HEK293 (cell line): Measurements from ENCODE around the gene GPR18.

Source experiments
- CTCF ChIA-PET: fragments of 350-600 bp; formaldehyde crosslinking; extraction: SDS; loops from one replicate; lab custom pipeline; 2021; ENCODE audit warnings: antibody characterized with exemption; lab: Yijun Ruan, JAX
- POLR2A ChIA-PET: fragments of 300-600 bp; formaldehyde crosslinking; extraction: SDS; loops from one replicate; lab custom pipeline; 2020; ENCODE audit warnings: antibody characterized with exemption, inconsistent platforms; lab: Yijun Ruan, JAX
- H3K27ac ChIP-seq: fragments of 200-500 bp; sonication (Bioruptor generic); 2 replicates; pipeline ENCODE4 v1.5.1; 2014; ENCODE audit warnings: low read depth, low read length, control low read depth, inconsistent platforms; ENCODE audit errors: extremely low read depth
- H3K36me3 ChIP-seq, 2 experiments: fragments of 200-500 bp in 1 of 2; sonication (Bioruptor generic) in 1 of 2; 1 replicate in 1 of 2; 2 replicates in 1 of 2; pipeline ENCODE4 v1.5.1; 2014 to 2017; ENCODE audit warnings: inconsistent platforms in 2 of 2, low read length in 2 of 2; ENCODE audit not compliant: control insufficient read depth in 2 of 2, insufficient read depth in 1 of 2
- H3K4me1 ChIP-seq: fragments of 200-500 bp; sonication (Bioruptor generic); 2 replicates; pipeline ENCODE4 v1.5.1; 2014; ENCODE audit warnings: mild to moderate bottlenecking, low read length, inconsistent platforms; ENCODE audit not compliant: control insufficient read depth, insufficient read depth
- H3K4me3 ChIP-seq: 2 replicates; pipeline ENCODE4 v1.5.1; 2011; ENCODE audit warnings: low read depth, mild to moderate bottlenecking, control low read depth, low read length, moderate library complexity
- H3K9me3 ChIP-seq: fragments of 200-500 bp; sonication (Bioruptor generic); 2 replicates; pipeline ENCODE4 v1.5.1; 2014; ENCODE audit warnings: low read depth, low read length, inconsistent platforms; ENCODE audit not compliant: control insufficient read depth, insufficient read depth
- GLI2 ChIP-seq: fragments of 450-650 bp; formaldehyde crosslinking; IDR thresholded peaks from 2 replicates; pipeline ENCODE4; 2017; ENCODE audit warnings: missing biosample characterization, missing genetic modification characterization, low read depth, borderline replicate concordance
- HIC1 ChIP-seq: fragments of 450-650 bp; formaldehyde crosslinking; IDR thresholded peaks from 2 replicates; pipeline ENCODE4 v1.5.1; 2016; ENCODE audit warnings: missing biosample characterization, missing genetic modification characterization
- KLF10 ChIP-seq: fragments of 450-650 bp; IDR thresholded peaks from 2 replicates; pipeline ENCODE4 v1.5.1; 2018; ENCODE audit warnings: missing biosample characterization, mild to moderate bottlenecking, missing genetic modification characterization
- ZBTB17 ChIP-seq: fragments of 450-650 bp; formaldehyde crosslinking; IDR thresholded peaks from 2 replicates; pipeline ENCODE4 v1.5.1; 2016; ENCODE audit warnings: missing biosample characterization, missing genetic modification characterization
- ZBTB44 ChIP-seq: fragments of 450-650 bp; IDR thresholded peaks from 2 replicates; pipeline ENCODE4 v1.5.1; 2018; ENCODE audit warnings: missing biosample characterization, mild to moderate bottlenecking, missing genetic modification characterization
- ZNF175 ChIP-seq: fragments of 450-650 bp; formaldehyde crosslinking; IDR thresholded peaks from 2 replicates; pipeline ENCODE4 v1.5.1; 2016; ENCODE audit warnings: missing biosample characterization, missing genetic modification characterization
- ZNF19 ChIP-seq: fragments of 450-650 bp; formaldehyde crosslinking; IDR thresholded peaks from 2 replicates; pipeline ENCODE4; 2016; ENCODE audit warnings: missing biosample characterization, missing genetic modification characterization, low read depth
- ZNF202 ChIP-seq: fragments of 450-650 bp; formaldehyde crosslinking; IDR thresholded peaks from 2 replicates; pipeline ENCODE4 v1.5.1; 2016; ENCODE audit warnings: missing biosample characterization, missing genetic modification characterization, borderline replicate concordance
- ZNF223 ChIP-seq: fragments of 450-650 bp; formaldehyde crosslinking; IDR thresholded peaks from 2 replicates; pipeline ENCODE4 v1.5.1; 2016; ENCODE audit warnings: missing biosample characterization, missing genetic modification characterization
- ZNF23 ChIP-seq: fragments of 450-650 bp; formaldehyde crosslinking; IDR thresholded peaks from 2 replicates; pipeline ENCODE4 v1.5.1; 2016; ENCODE audit warnings: missing biosample characterization, missing genetic modification characterization, borderline replicate concordance
- ZNF24 ChIP-seq: fragments of 450-650 bp; formaldehyde crosslinking; IDR thresholded peaks from 2 replicates; pipeline ENCODE4 v1.5.1; 2016; ENCODE audit warnings: missing biosample characterization, missing genetic modification characterization
- ZNF311 ChIP-seq: fragments of 450-650 bp; formaldehyde crosslinking; IDR thresholded peaks from 2 replicates; pipeline ENCODE4 v1.5.1; 2017; ENCODE audit warnings: missing biosample characterization, missing genetic modification characterization, borderline replicate concordance
- ZNF366 ChIP-seq: fragments of 450-650 bp; formaldehyde crosslinking; conservative IDR thresholded peaks from 2 replicates; pipeline ENCODE4 v1.5.1; 2016; ENCODE audit warnings: missing biosample characterization, missing genetic modification characterization
- ZNF416 ChIP-seq: fragments of 450-650 bp; formaldehyde crosslinking; IDR thresholded peaks from 2 replicates; pipeline ENCODE4 v1.5.1; 2016; ENCODE audit warnings: missing biosample characterization, missing genetic modification characterization
- ZNF433 ChIP-seq: fragments of 450-650 bp; formaldehyde crosslinking; IDR thresholded peaks from 2 replicates; pipeline ENCODE4 v1.5.1; 2016; ENCODE audit warnings: missing biosample characterization, missing genetic modification characterization, low read depth
- ZNF510 ChIP-seq: fragments of 450-650 bp; formaldehyde crosslinking; IDR thresholded peaks from 2 replicates; pipeline ENCODE4 v1.5.1; 2018; ENCODE audit warnings: mild to moderate bottlenecking, missing genetic modification characterization, missing biosample characterization; ENCODE audit not compliant: insufficient replicate concordance
- ZNF529 ChIP-seq: fragments of 450-650 bp; formaldehyde crosslinking; IDR thresholded peaks from 2 replicates; pipeline ENCODE4 v1.5.1; 2017; ENCODE audit warnings: missing genetic modification characterization, missing biosample characterization; ENCODE audit not compliant: insufficient replicate concordance
- ZNF561 ChIP-seq: fragments of 450-650 bp; IDR thresholded peaks from 2 replicates; pipeline ENCODE4 v1.5.1; 2018; ENCODE audit warnings: missing biosample characterization, missing genetic modification characterization, borderline replicate concordance
- ZNF629 ChIP-seq: fragments of 450-650 bp; formaldehyde crosslinking; IDR thresholded peaks from 2 replicates; pipeline ENCODE4 v1.5.1; 2017; ENCODE audit warnings: missing biosample characterization, missing genetic modification characterization
- ZNF664 ChIP-seq: fragments of 450-650 bp; formaldehyde crosslinking; IDR thresholded peaks from 2 replicates; pipeline ENCODE4 v1.5.1; 2016; ENCODE audit warnings: missing biosample characterization, missing genetic modification characterization
- ZNF707 ChIP-seq: fragments of 450-650 bp; formaldehyde crosslinking; IDR thresholded peaks from 2 replicates; pipeline ENCODE4 v1.5.1; 2016; ENCODE audit warnings: missing biosample characterization, missing genetic modification characterization
- ZNF830 ChIP-seq: fragments of 450-650 bp; IDR thresholded peaks from 2 replicates; pipeline ENCODE4 v1.5.0; 2018; ENCODE audit warnings: missing biosample characterization, missing genetic modification characterization, low read depth, mild to moderate bottlenecking, moderate library complexity
- TF ChIP-seq, protein P1 (sequence below): fragments of 450-650 bp; formaldehyde crosslinking; IDR thresholded peaks from 2 replicates; pipeline ENCODE4 v1.5.1; 2017; ENCODE audit warnings: missing biosample characterization, missing genetic modification characterization
- TF ChIP-seq, protein P2 (sequence below): fragments of 450-650 bp; formaldehyde crosslinking; IDR thresholded peaks from 2 replicates; pipeline ENCODE4 v1.5.1; 2016; ENCODE audit warnings: missing biosample characterization, missing genetic modification characterization
- TF ChIP-seq, protein P3 (sequence below): fragments of 450-650 bp; formaldehyde crosslinking; IDR thresholded peaks from 2 replicates; pipeline ENCODE4 v1.5.1; 2016; ENCODE audit warnings: missing biosample characterization, missing genetic modification characterization

The GPR18 gene

DNA sequence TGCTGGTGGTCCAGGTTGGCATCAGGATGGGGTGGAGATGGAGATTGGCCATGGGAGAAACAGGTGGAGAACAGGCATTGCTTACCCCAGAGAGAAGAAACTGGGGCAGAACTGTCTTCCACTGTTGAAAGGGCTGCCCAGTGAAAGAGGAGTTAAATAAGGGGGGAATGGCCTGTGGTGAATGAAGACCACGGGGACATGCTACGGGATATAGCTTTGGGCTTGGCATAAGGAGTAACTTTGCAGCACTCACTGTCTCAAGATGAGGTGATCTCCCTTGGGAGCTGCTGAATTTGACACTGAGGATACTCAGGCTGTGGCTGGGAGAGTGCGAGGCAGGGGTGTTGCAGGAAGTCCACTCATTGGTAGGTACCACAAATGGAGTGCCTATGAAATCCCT lies 10.6 kb upstream of the GPR18 start:
- ChIA-PET CTCF (interaction anchor here (0.6 to 8.2 kb wide), 13 partner anchors 9 to 171 kb away, joined by 3 to 146 read pairs (median 5); no protein-coding TSS in a partner anchor), POLR2A (no interaction called here)
- no peaks in the 10 kb centered on the region for H3K9me3 ChIP-seq

DNA sequence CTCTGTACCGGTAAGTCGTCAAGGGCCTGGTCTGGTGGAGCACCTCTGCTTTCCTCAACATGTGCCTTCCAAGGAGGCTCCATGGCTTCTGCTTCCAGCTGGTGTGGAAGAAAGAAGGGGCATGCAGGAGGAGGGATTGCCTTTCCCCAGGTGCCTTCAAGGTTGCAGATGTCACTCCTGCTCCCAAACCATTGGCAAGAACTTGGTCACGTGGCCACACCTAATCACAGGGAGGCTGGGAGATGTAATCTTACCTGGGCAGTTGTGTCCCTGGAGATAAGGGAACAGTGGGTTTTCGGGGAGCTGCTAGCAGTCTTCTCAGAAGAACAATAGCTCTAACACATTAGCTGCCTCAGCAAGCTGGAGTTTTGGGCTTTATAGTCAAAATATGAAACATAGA lies 9.7 kb upstream of the GPR18 start:
- no peak overlapping the region for H3K27ac ChIP-seq
- H3K36me3 ChIP-seq: peaks cover 0 to 3% of the 10 kb centered on the region in 2 experiments; a peak in 1 of 3 replicates
- TF ChIP-seq ZNF223: no peak
- TF ChIP-seq ZNF529: no peak
- TF ChIP-seq HIC1 (tag by site-specific recombination): no peak
- TF ChIP-seq ZNF664 (tag by site-specific recombination): no peak
- TF ChIP-seq ZNF175 (tag by site-specific recombination): no peak
- TF ChIP-seq ZNF830 (tag by site-specific recombination): no peak
- TF ChIP-seq ZNF707 (tag by site-specific recombination): no peak
- TF ChIP-seq ZNF24 (tag by site-specific recombination): no peak
- TF ChIP-seq ZNF311 (tag by site-specific recombination): no peak
- TF ChIP-seq ZNF202 (tag by site-specific recombination): no peak
- no peak for TF ChIP-seq ZNF629
- TF ChIP-seq ZNF416 (tag by site-specific recombination): no peak
- TF ChIP-seq, protein P1, sequence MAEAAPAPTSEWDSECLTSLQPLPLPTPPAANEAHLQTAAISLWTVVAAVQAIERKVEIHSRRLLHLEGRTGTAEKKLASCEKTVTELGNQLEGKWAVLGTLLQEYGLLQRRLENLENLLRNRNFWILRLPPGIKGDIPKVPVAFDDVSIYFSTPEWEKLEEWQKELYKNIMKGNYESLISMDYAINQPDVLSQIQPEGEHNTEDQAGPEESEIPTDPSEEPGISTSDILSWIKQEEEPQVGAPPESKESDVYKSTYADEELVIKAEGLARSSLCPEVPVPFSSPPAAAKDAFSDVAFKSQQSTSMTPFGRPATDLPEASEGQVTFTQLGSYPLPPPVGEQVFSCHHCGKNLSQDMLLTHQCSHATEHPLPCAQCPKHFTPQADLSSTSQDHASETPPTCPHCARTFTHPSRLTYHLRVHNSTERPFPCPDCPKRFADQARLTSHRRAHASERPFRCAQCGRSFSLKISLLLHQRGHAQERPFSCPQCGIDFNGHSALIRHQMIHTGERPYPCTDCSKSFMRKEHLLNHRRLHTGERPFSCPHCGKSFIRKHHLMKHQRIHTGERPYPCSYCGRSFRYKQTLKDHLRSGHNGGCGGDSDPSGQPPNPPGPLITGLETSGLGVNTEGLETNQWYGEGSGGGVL (tag by site-specific recombination): no peak
- TF ChIP-seq ZNF366 (tag by site-specific recombination): no peak
- no peak for TF ChIP-seq ZNF433 (tag by site-specific recombination)
- TF ChIP-seq ZNF23 (tag by site-specific recombination): no peak
- TF ChIP-seq GLI2 (tag by site-specific recombination): no peak
- TF ChIP-seq, all 188 proteins: peak for 0
- no peaks in the 10 kb centered on the region for H3K9me3 ChIP-seq
- H3K4me1 ChIP-seq: no peaks in the 10 kb centered on the region
- H3K4me3 ChIP-seq: no peak overlapping the region
- POLR2A ChIA-PET: no interaction called here
- CTCF ChIA-PET: interaction anchor here (5.2 to 8.2 kb wide), 2 partner anchors 93 to 168 kb away, joined by 73 to 146 read pairs; no protein-coding TSS in a partner anchor

More for the DNA sequence above, 10.6 kb upstream of the GPR18 start:
- Histone ChIP-seq H3K4me3 (no peak overlapping the region), H3K4me1 (no peaks in the 10 kb centered on the region), H3K36me3 (peaks cover 0 to 3% of the 10 kb centered on the region in 2 experiments; a peak in 1 of 3 replicates), H3K27ac (no peak overlapping the region)
- no peak for TF ChIP-seq ZBTB17 (tag by site-specific recombination)
- TF ChIP-seq ZBTB44 (tag by site-specific recombination): no peak
- TF ChIP-seq, protein P2, sequence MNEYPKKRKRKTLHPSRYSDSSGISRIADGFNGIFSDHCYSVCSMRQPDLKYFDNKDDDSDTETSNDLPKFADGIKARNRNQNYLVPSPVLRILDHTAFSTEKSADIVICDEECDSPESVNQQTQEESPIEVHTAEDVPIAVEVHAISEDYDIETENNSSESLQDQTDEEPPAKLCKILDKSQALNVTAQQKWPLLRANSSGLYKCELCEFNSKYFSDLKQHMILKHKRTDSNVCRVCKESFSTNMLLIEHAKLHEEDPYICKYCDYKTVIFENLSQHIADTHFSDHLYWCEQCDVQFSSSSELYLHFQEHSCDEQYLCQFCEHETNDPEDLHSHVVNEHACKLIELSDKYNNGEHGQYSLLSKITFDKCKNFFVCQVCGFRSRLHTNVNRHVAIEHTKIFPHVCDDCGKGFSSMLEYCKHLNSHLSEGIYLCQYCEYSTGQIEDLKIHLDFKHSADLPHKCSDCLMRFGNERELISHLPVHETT (tag by site-specific recombination): no peak
- no peak for TF ChIP-seq ZNF561
- TF ChIP-seq ZNF510 (tag by site-specific recombination): no peak
- TF ChIP-seq KLF10 (tag by site-specific recombination): no peak
- no peak for TF ChIP-seq ZNF19 (tag by site-specific recombination)
- TF ChIP-seq, protein P3, sequence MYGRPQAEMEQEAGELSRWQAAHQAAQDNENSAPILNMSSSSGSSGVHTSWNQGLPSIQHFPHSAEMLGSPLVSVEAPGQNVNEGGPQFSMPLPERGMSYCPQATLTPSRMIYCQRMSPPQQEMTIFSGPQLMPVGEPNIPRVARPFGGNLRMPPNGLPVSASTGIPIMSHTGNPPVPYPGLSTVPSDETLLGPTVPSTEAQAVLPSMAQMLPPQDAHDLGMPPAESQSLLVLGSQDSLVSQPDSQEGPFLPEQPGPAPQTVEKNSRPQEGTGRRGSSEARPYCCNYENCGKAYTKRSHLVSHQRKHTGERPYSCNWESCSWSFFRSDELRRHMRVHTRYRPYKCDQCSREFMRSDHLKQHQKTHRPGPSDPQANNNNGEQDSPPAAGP (tag by site-specific recombination): no peak
